Astrocyte (in vitro differentiated cells and primary cell): ENCODE data around the gene CES5A. TPM values are rescaled to one million over a fixed set of nuclear protein-coding genes. Genes with fewer than 3 reads are reported as not detected.

ENCODE experiments used
- DNase-seq: peaks from one replicate; pipeline ENCODE4 v3.0.0-alpha.2; 2010; ENCODE audit warnings: low read depth
- FAIRE-seq: peaks from 2 replicates; lab custom pipeline; 2011; peaks lifted over from hg19 to GRCh38; lab: Jason Lieb, UNC
- H2AFZ ChIP-seq: 2 replicates; pipeline ENCODE4 v1.6.0; 2012; ENCODE audit warnings: low read depth, low read length, inconsistent platforms
- H3K27ac ChIP-seq: 2 replicates; pipeline ENCODE4 v1.5.1; 2011; ENCODE audit warnings: low read depth, low read length, inconsistent platforms
- H3K27me3 ChIP-seq: 2 replicates; pipeline ENCODE4 v1.6.0; 2011; ENCODE audit warnings: low read length, inconsistent platforms; ENCODE audit not compliant: insufficient read depth
- H3K36me3 ChIP-seq: 2 replicates; pipeline ENCODE4 v1.5.1; 2011; ENCODE audit warnings: low read length, inconsistent platforms; ENCODE audit not compliant: insufficient read depth
- H3K4me1 ChIP-seq: 2 replicates; pipeline ENCODE4 v1.5.1; 2011; ENCODE audit warnings: low read length, inconsistent platforms; ENCODE audit not compliant: insufficient read depth
- H3K4me2 ChIP-seq: 2 replicates; pipeline ENCODE4 v1.6.0; 2012; ENCODE audit warnings: low read length, inconsistent platforms
- H3K4me3 ChIP-seq: 2 replicates; pipeline ENCODE4 v1.5.1; 2011; ENCODE audit warnings: low read depth, mild to moderate bottlenecking, low read length, inconsistent platforms; ENCODE audit not compliant: insufficient read depth
- H3K79me2 ChIP-seq: 2 replicates; pipeline ENCODE4 v1.6.0; 2012; ENCODE audit warnings: mild to moderate bottlenecking, low read length, inconsistent platforms; ENCODE audit not compliant: insufficient read depth
- H3K9ac ChIP-seq: 2 replicates; pipeline ENCODE4 v1.6.0; 2012; ENCODE audit warnings: mild to moderate bottlenecking, low read length, inconsistent platforms
- H3K9me3 ChIP-seq: 2 replicates; pipeline ENCODE4 v1.5.1; 2012; ENCODE audit warnings: low read depth, mild to moderate bottlenecking, low read length, inconsistent platforms; ENCODE audit not compliant: insufficient read depth
- H4K20me1 ChIP-seq: 2 replicates; pipeline ENCODE4 v1.6.0; 2012; ENCODE audit warnings: low read length, inconsistent platforms; ENCODE audit not compliant: insufficient read depth
- H3K27ac Mint-ChIP-seq: one replicate; pipeline ENCODE4 v1.8.0; 2021; ENCODE audit warnings: mild to moderate bottlenecking, mixed read lengths; ENCODE audit not compliant: unreplicated experiment
- H3K27me3 Mint-ChIP-seq: one replicate; pipeline ENCODE4 v1.8.0; 2021; ENCODE audit warnings: low read depth, mixed read lengths; ENCODE audit not compliant: unreplicated experiment
- H3K36me3 Mint-ChIP-seq: one replicate; pipeline ENCODE4 v1.8.0; 2021; ENCODE audit warnings: low read depth, mixed read lengths; ENCODE audit not compliant: unreplicated experiment
- H3K4me1 Mint-ChIP-seq: one replicate; pipeline ENCODE4 v1.8.0; 2021; ENCODE audit warnings: low read depth, mixed read lengths; ENCODE audit not compliant: unreplicated experiment
- H3K4me3 Mint-ChIP-seq: one replicate; pipeline ENCODE4 v1.8.0; 2021; ENCODE audit warnings: mild to moderate bottlenecking, moderate library complexity, mixed read lengths; ENCODE audit not compliant: unreplicated experiment
- H3K9me3 Mint-ChIP-seq: one replicate; pipeline ENCODE4 v1.8.0; 2021; ENCODE audit warnings: mild to moderate bottlenecking, mixed read lengths; ENCODE audit not compliant: unreplicated experiment
- CTCF ChIP-seq: IDR thresholded peaks from 2 replicates; pipeline ENCODE4 v1.5.1; 2011; ENCODE audit warnings: low read depth, mild to moderate bottlenecking, inconsistent platforms, low read length, moderate library complexity; ENCODE audit not compliant: insufficient read depth
- EZH2 ChIP-seq: IDR thresholded peaks from 2 replicates; pipeline ENCODE4 v1.6.1; 2012; ENCODE audit warnings: mild to moderate bottlenecking, low read length, inconsistent platforms; ENCODE audit not compliant: insufficient read depth
- total RNA-seq: library from RNA; stranded (reverse); gene quantifications from 2 replicates; pipeline ENCODE4 v1.2.1, GENCODE V29; 2021

The CES5A gene
- total RNA-seq, 1 donor from 2014 or later: not detected

GRCh38 chr16:55907661-55908060 is 32.5 kb upstream of the CES5A start:
- FAIRE-seq (no peak), DNase-seq (no peak)
- Histone ChIP-seq H3K4me1 (no peaks in the 10 kb centered on the region), H3K36me3 (no peaks in the 10 kb centered on the region), H3K9ac (no peak overlapping the region), H3K4me2 (no peak overlapping the region), H4K20me1 (no peaks in the 10 kb centered on the region), H3K4me3 (no peak overlapping the region), H3K79me2 (no peaks in the 10 kb centered on the region), H3K9me3 (no peaks in the 10 kb centered on the region), H2AFZ (no peak overlapping the region), H3K27me3 (no peaks in the 10 kb centered on the region), H3K27ac (no peak overlapping the region)
- Mint-ChIP-seq H3K27me3 (peaks cover 43% of the 10 kb centered on the region), H3K9me3 (peaks cover 9% of the 10 kb centered on the region), H3K4me1 (no peaks in the 10 kb centered on the region), H3K27ac (no peak overlapping the region), H3K4me3 (no peak overlapping the region), H3K36me3 (no peaks in the 10 kb centered on the region)
- TF ChIP-seq CTCF (no peak), EZH2 (no peak)

DNA sequence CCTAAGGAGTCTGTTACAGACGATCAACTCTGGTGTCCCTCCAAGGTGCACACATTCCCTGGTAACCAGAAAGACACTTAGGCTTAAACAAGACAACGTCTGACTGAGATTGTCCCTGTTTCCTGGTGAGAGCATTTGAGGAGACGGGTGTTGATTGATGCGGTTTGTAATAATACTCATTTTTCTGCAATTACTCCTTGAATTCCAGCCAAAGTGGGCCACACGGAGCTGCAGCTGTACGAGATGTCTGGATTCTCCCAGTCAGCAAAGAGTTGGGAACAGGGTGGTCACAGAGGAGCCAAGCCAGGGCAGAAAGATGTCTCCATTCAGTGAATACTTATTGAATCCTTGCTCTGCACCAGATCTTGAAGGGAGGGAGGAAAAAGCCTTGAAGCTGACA is 30.9 kb upstream of the CES5A start:
- no peaks in the 10 kb centered on the region for H3K36me3 Mint-ChIP-seq
- Histone ChIP-seq H3K27ac (no peak overlapping the region), H3K9ac (no peak overlapping the region), H3K79me2 (no peaks in the 10 kb centered on the region), H3K4me3 (no peak overlapping the region), H3K9me3 (no peaks in the 10 kb centered on the region), H2AFZ (no peak overlapping the region), H4K20me1 (no peaks in the 10 kb centered on the region), H3K4me2 (no peak overlapping the region), H3K36me3 (no peaks in the 10 kb centered on the region), H3K4me1 (no peaks in the 10 kb centered on the region), H3K27me3 (no peaks in the 10 kb centered on the region)
- no peak for DNase-seq
- peaks cover 32% of the 10 kb centered on the region for H3K27me3 Mint-ChIP-seq
- no peak for TF ChIP-seq EZH2
- no peak for TF ChIP-seq CTCF
- H3K4me3 Mint-ChIP-seq: no peak overlapping the region
- H3K27ac Mint-ChIP-seq: no peak overlapping the region
- no peak for FAIRE-seq
- no peaks in the 10 kb centered on the region for H3K4me1 Mint-ChIP-seq
- peaks cover 9% of the 10 kb centered on the region for H3K9me3 Mint-ChIP-seq

DNA sequence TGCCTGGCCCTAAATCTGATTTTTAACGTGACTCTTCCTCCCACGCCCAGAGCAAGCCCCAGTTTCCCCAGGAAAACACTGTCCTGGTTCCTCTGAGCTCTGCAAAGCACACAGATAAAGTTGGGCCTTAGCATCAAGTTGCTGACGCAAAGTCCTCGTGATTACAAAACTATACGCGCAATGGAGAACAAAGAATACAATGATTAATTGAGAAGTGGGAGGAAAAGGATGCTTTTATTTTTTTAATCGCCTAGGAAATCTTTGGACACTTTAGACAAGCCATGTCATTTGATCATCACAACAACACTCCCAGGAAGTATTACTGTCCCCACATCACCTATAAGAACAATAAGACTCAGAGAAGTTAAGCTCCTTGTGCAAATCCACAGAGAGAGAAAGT is 30.5 kb upstream of the CES5A start:
- DNase-seq: no peak
- Histone ChIP-seq H3K27ac (no peak overlapping the region), H3K4me1 (no peaks in the 10 kb centered on the region), H3K27me3 (no peaks in the 10 kb centered on the region), H3K36me3 (no peaks in the 10 kb centered on the region), H3K9me3 (no peaks in the 10 kb centered on the region), H2AFZ (no peak overlapping the region), H3K9ac (no peak overlapping the region), H3K4me2 (no peak overlapping the region), H4K20me1 (no peaks in the 10 kb centered on the region), H3K79me2 (no peaks in the 10 kb centered on the region), H3K4me3 (no peak overlapping the region)
- FAIRE-seq: no peak
- no peak for TF ChIP-seq CTCF
- no peak for TF ChIP-seq EZH2
- Mint-ChIP-seq H3K4me1 (no peaks in the 10 kb centered on the region), H3K4me3 (no peak overlapping the region), H3K9me3 (peaks cover 9% of the 10 kb centered on the region), H3K36me3 (no peaks in the 10 kb centered on the region), H3K27me3 (peaks cover 31% of the 10 kb centered on the region), H3K27ac (no peak overlapping the region)
